Naive thymus-derived CD4-positive, alpha-beta T cell (primary cell): ENCODE data around the gene TRABD2B. TPM values are rescaled to one million over a fixed set of nuclear protein-coding genes. Genes with fewer than 3 reads are reported as not detected.

Experiments used
- ATAC-seq: fragments of 150-1000 bp; cut with Tn5 transposase; 2 replicates; pipeline ENCODE4 v1.10.0; 2021; ENCODE audit warnings: mild to moderate bottlenecking, moderate library complexity
- CTCF ChIA-PET: fragments of 350-600 bp; sonication (Branson Sonifier 250); formaldehyde crosslinking; loops from one replicate; lab custom pipeline; 2021; ENCODE audit warnings: antibody characterized with exemption; lab: Charles Lee
- POLR2A ChIA-PET: fragments of 350-600 bp; sonication (Branson Sonifier 250); formaldehyde crosslinking; loops from one replicate; lab custom pipeline; 2021; ENCODE audit warnings: antibody characterized with exemption, inconsistent platforms; lab: Charles Lee
- DNase-seq, 9 donors: peaks; one replicate each; pipeline versions ENCODE4 v3.0.0 to v3.0.0-alpha.2; 2020 to 2022; ENCODE audit warnings: mixed read lengths in 1 of 9
- H3K27ac ChIP-seq: one replicate; pipeline ENCODE4 v1.7.0; 2013; ENCODE audit warnings: mild to moderate bottlenecking, low read depth, low read length, moderate library complexity
- H3K27me3 ChIP-seq, 2 donors: one replicate each; pipeline ENCODE4 v1.7.0; 2013; ENCODE audit warnings: low read length in 2 of 2, mild to moderate bottlenecking in 2 of 2, moderate library complexity in 2 of 2; ENCODE audit not compliant: control insufficient read depth in 2 of 2, insufficient read depth in 2 of 2
- H3K36me3 ChIP-seq, 3 experiments: 1 replicate in 2 of 3; 2 replicates in 1 of 3; pipeline ENCODE4 v1.7.0; 2013; ENCODE audit warnings: low read length in 3 of 3, mild to moderate bottlenecking in 3 of 3, moderate library complexity in 1 of 3; ENCODE audit not compliant: insufficient read depth in 3 of 3, control insufficient read depth in 2 of 3
- H3K4me1 ChIP-seq, 2 donors: one replicate each; pipeline ENCODE4 v1.7.0; 2013; ENCODE audit warnings: low read length in 2 of 2, mild to moderate bottlenecking in 2 of 2, moderate library complexity in 1 of 2; ENCODE audit not compliant: control insufficient read depth in 2 of 2, insufficient read depth in 2 of 2
- H3K4me3 ChIP-seq: 2 replicates; pipeline ENCODE4 v1.7.0; 2013; ENCODE audit warnings: mild to moderate bottlenecking, low read length
- H3K9me3 ChIP-seq, 3 experiments: 1 replicate in 2 of 3; 2 replicates in 1 of 3; pipeline ENCODE4 v1.7.0; 2013; ENCODE audit warnings: low read length in 3 of 3; ENCODE audit not compliant: control insufficient read depth in 2 of 3
- H3K27ac Mint-ChIP-seq, 9 donors: one replicate each; pipeline ENCODE4 v1.8.0; 2020 to 2022; ENCODE audit warnings: mixed read lengths in 9 of 9, mild to moderate bottlenecking in 8 of 9, moderate library complexity in 5 of 9, inconsistent platforms in 2 of 9
- H3K27me3 Mint-ChIP-seq, 5 donors: one replicate each; pipeline ENCODE4 v1.8.0; 2021 to 2022; ENCODE audit warnings: mixed read lengths in 5 of 5, mild to moderate bottlenecking in 1 of 5
- H3K36me3 Mint-ChIP-seq, 5 donors: one replicate each; pipeline ENCODE4 v1.8.0; 2020 to 2022; ENCODE audit warnings: mixed read lengths in 5 of 5, mild to moderate bottlenecking in 3 of 5, inconsistent platforms in 1 of 5
- H3K4me1 Mint-ChIP-seq, 7 donors: one replicate each; pipeline ENCODE4 v1.8.0; 2020 to 2022; ENCODE audit warnings: mixed read lengths in 7 of 7, mild to moderate bottlenecking in 3 of 7, inconsistent platforms in 1 of 7
- H3K4me3 Mint-ChIP-seq, 10 donors: one replicate each; pipeline ENCODE4 v1.8.0; 2020 to 2022; ENCODE audit warnings: mild to moderate bottlenecking in 10 of 10, mixed read lengths in 10 of 10, moderate library complexity in 6 of 10, inconsistent platforms in 2 of 10
- H3K9me3 Mint-ChIP-seq, 11 donors: one replicate each; pipeline ENCODE4 v1.8.0; 2020 to 2022; ENCODE audit warnings: mixed read lengths in 11 of 11, mild to moderate bottlenecking in 4 of 11, inconsistent platforms in 1 of 11, moderate library complexity in 1 of 11
- intact Hi-C, 2 donors: fragments of 100-400 bp; cut with micrococcal nuclease; formaldehyde crosslinking; loops; one replicate each; pipeline ENCODE4 v1.15.1; 2023
- polyA plus RNA-seq, 2 donors: library from polyadenylated mRNA; unstranded; fragments of 300-500 nt; fragmentation: Illumina TruSeq; gene quantifications; one replicate each; pipeline ENCODE4 v1.2.3, GENCODE V29; 2021
- total RNA-seq, 6 experiments: library from RNA in 5 of 6; stranded (reverse) in 5 of 6; gene quantifications; 1 replicate in 5 of 6; 2 replicates in 1 of 6; pipeline ENCODE4 v1.2.3 and lab custom pipeline; 2021 to 2026

Gene TRABD2B
- total and polyA plus RNA-seq, 7 experiments from 2014 or later: not detected

- Histone ChIP-seq H3K4me1 (no peaks in the 10 kb centered on the region), H3K4me3 (no peak overlapping the region), H3K36me3 (no peaks in the 10 kb centered on the region), H3K27ac (no peak overlapping the region), H3K9me3 (no peaks in the 10 kb centered on the region), H3K27me3 (no peaks in the 10 kb centered on the region)
- ChIA-PET POLR2A (no interaction called here), CTCF (no interaction called here)
- intact Hi-C loops: no loop called here
- ATAC-seq (no peak), DNase-seq (no peak)
- no peak overlapping the region for H3K4me3 Mint-ChIP-seq
- no peak overlapping the region for H3K27ac Mint-ChIP-seq
- H3K36me3 Mint-ChIP-seq: no peaks in the 10 kb centered on the region
- peaks cover 0 to 2% (median 0%) of the 10 kb centered on the region in 11 donors for H3K9me3 Mint-ChIP-seq
- peaks cover 4 to 33% (median 17%) of the 10 kb centered on the region in 5 donors for H3K27me3 Mint-ChIP-seq
- no peaks in the 10 kb centered on the region for H3K4me1 Mint-ChIP-seq
These were observed 52.6 kb downstream of the TRABD2B start for GRCh38 chr1:47944561-47944960.

GRCh38 chr1:47942240-47942629, 55.0 kb downstream of the TRABD2B start:
- Histone ChIP-seq H3K27ac (no peak overlapping the region), H3K36me3 (no peaks in the 10 kb centered on the region), H3K4me1 (no peaks in the 10 kb centered on the region), H3K9me3 (no peaks in the 10 kb centered on the region), H3K27me3 (no peaks in the 10 kb centered on the region), H3K4me3 (no peak overlapping the region)
- peaks cover 0 to under 1% (median 0%) of the 10 kb centered on the region in 11 donors for H3K9me3 Mint-ChIP-seq
- H3K4me1 Mint-ChIP-seq: no peaks in the 10 kb centered on the region
- peaks cover 0 to 4% (median 0%) of the 10 kb centered on the region in 5 donors for H3K36me3 Mint-ChIP-seq
- no peak for ATAC-seq
- H3K4me3 Mint-ChIP-seq: no peak overlapping the region
- no peak for DNase-seq
- ChIA-PET POLR2A (no interaction called here), CTCF (no interaction called here)
- intact Hi-C loops: no loop called here
- no peak overlapping the region for H3K27ac Mint-ChIP-seq
- peaks cover 4 to 31% (median 21%) of the 10 kb centered on the region in 5 donors for H3K27me3 Mint-ChIP-seq

GRCh38 chr1:47941609-47942239, 55.5 kb downstream of the TRABD2B start:
- Histone ChIP-seq H3K27ac (no peak overlapping the region), H3K9me3 (no peaks in the 10 kb centered on the region), H3K27me3 (no peaks in the 10 kb centered on the region), H3K36me3 (no peaks in the 10 kb centered on the region), H3K4me3 (no peak overlapping the region), H3K4me1 (no peaks in the 10 kb centered on the region)
- intact Hi-C loops: no loop called here
- H3K9me3 Mint-ChIP-seq: no peaks in the 10 kb centered on the region
- ATAC-seq: no peak
- POLR2A ChIA-PET: no interaction called here
- H3K4me1 Mint-ChIP-seq: no peaks in the 10 kb centered on the region
- CTCF ChIA-PET: no interaction called here
- H3K36me3 Mint-ChIP-seq: peaks cover 0 to 4% (median 0%) of the 10 kb centered on the region in 5 donors
- DNase-seq: no peak
- no peak overlapping the region for H3K27ac Mint-ChIP-seq
- no peak overlapping the region for H3K4me3 Mint-ChIP-seq
- H3K27me3 Mint-ChIP-seq: peaks cover 4 to 29% (median 21%) of the 10 kb centered on the region in 5 donors

- H3K4me1 Mint-ChIP-seq: no peaks in the 10 kb centered on the region
- H3K9me3 ChIP-seq: no peaks in the 10 kb centered on the region
- no peaks in the 10 kb centered on the region for H3K27me3 ChIP-seq
- CTCF ChIA-PET: no interaction called here
- no peaks in the 10 kb centered on the region for H3K36me3 ChIP-seq
- no peaks in the 10 kb centered on the region for H3K4me1 ChIP-seq
- H3K27ac ChIP-seq: no peak overlapping the region
- H3K4me3 Mint-ChIP-seq: no peak overlapping the region
- DNase-seq (no peak), ATAC-seq (no peak)
- peaks cover 0 to 4% (median 0%) of the 10 kb centered on the region in 5 donors for H3K36me3 Mint-ChIP-seq
- intact Hi-C loops: no loop called here
- no peaks in the 10 kb centered on the region for H3K9me3 Mint-ChIP-seq
- POLR2A ChIA-PET: no interaction called here
- H3K4me3 ChIP-seq: no peak overlapping the region
- peaks cover 4 to 29% (median 21%) of the 10 kb centered on the region in 5 donors for H3K27me3 Mint-ChIP-seq
- H3K27ac Mint-ChIP-seq: no peak overlapping the region
These were observed 56.4 kb downstream of the TRABD2B start for GRCh38 chr1:47940779-47941178.

- Mint-ChIP-seq H3K9me3 (no peaks in the 10 kb centered on the region), H3K4me1 (no peaks in the 10 kb centered on the region), H3K36me3 (peaks cover 0 to 4% (median 0%) of the 10 kb centered on the region in 5 donors), H3K27ac (no peak overlapping the region), H3K27me3 (peaks cover 2 to 29% (median 21%) of the 10 kb centered on the region in 5 donors), H3K4me3 (no peak overlapping the region)
- DNase-seq: no peak
- POLR2A ChIA-PET: no interaction called here
- H3K36me3 ChIP-seq: no peaks in the 10 kb centered on the region
- ATAC-seq: no peak
- intact Hi-C loops: no loop called here
- CTCF ChIA-PET: no interaction called here
- no peak overlapping the region for H3K27ac ChIP-seq
- no peak overlapping the region for H3K4me3 ChIP-seq
- H3K4me1 ChIP-seq: no peaks in the 10 kb centered on the region
- H3K9me3 ChIP-seq: no peaks in the 10 kb centered on the region
- no peaks in the 10 kb centered on the region for H3K27me3 ChIP-seq
These were observed 56.9 kb downstream of the TRABD2B start for GRCh38 chr1:47940326-47940725.

GRCh38 chr1:47938520-47938919, 58.7 kb downstream of the TRABD2B start:
- no peak for ATAC-seq
- H3K27me3 ChIP-seq: no peaks in the 10 kb centered on the region
- H3K27ac ChIP-seq: no peak overlapping the region
- Mint-ChIP-seq H3K27ac (no peak overlapping the region), H3K4me1 (no peaks in the 10 kb centered on the region), H3K4me3 (no peak overlapping the region), H3K27me3 (peaks cover 0 to 25% (median 14%) of the 10 kb centered on the region in 5 donors), H3K9me3 (no peaks in the 10 kb centered on the region), H3K36me3 (peaks cover 0 to 4% (median 0%) of the 10 kb centered on the region in 5 donors)
- H3K9me3 ChIP-seq: no peaks in the 10 kb centered on the region
- no peaks in the 10 kb centered on the region for H3K36me3 ChIP-seq
- POLR2A ChIA-PET: no interaction called here
- H3K4me1 ChIP-seq: no peaks in the 10 kb centered on the region
- H3K4me3 ChIP-seq: no peak overlapping the region
- intact Hi-C loops: no loop called here
- DNase-seq: no peak
- CTCF ChIA-PET: no interaction called here

- DNase-seq: no peak
- CTCF ChIA-PET: no interaction called here
- Histone ChIP-seq H3K27me3 (no peaks in the 10 kb centered on the region), H3K27ac (no peak overlapping the region), H3K4me1 (no peaks in the 10 kb centered on the region), H3K36me3 (no peaks in the 10 kb centered on the region), H3K4me3 (no peak overlapping the region), H3K9me3 (no peaks in the 10 kb centered on the region)
- Mint-ChIP-seq H3K9me3 (peaks cover 0 to 2% (median 0%) of the 10 kb centered on the region in 11 donors), H3K4me3 (no peak overlapping the region), H3K27ac (no peak overlapping the region), H3K4me1 (no peaks in the 10 kb centered on the region), H3K27me3 (peaks cover 0 to 28% (median 16%) of the 10 kb centered on the region in 5 donors), H3K36me3 (peaks cover 0 to 4% (median 0%) of the 10 kb centered on the region in 5 donors)
- no peak for ATAC-seq
- intact Hi-C loops: no loop called here
- POLR2A ChIA-PET: no interaction called here
These were observed 59.5 kb downstream of the TRABD2B start for GRCh38 chr1:47937586-47938254.
